Activated T-helper 17 cell treated with anti-CD3 and anti-CD28 coated beads, Interleukin-2, amount 50 U/mL, for 72 hours (primary cell): ENCODE measurements around the gene CCDC178. TPM values are rescaled to one million over a fixed set of nuclear protein-coding genes. Genes with fewer than 3 reads are reported as not detected.
"Not testable (repeated sequence)": the region's sequence is repeated elsewhere in the genome, so short reads cannot be mapped to it uniquely, and the experiment has no call there.

Source experiments
- ATAC-seq: fragments of 150-1000 bp; cut with Tn5 transposase; replicated peaks from 2 replicates; pipeline ENCODE4 v1.10.0; 2021; ENCODE audit warnings: mild to moderate bottlenecking, moderate library complexity
- H3K27ac Mint-ChIP-seq: one replicate; pipeline ENCODE4 v1.8.0; 2022; ENCODE audit warnings: mixed read lengths
- H3K27me3 Mint-ChIP-seq: one replicate; pipeline ENCODE4 v1.8.0; 2022; ENCODE audit warnings: mixed read lengths
- H3K36me3 Mint-ChIP-seq: one replicate; pipeline ENCODE4 v1.8.0; 2022; ENCODE audit warnings: low read depth, mild to moderate bottlenecking, mixed read lengths
- H3K4me1 Mint-ChIP-seq: one replicate; pipeline ENCODE4 v1.8.0; 2022; ENCODE audit warnings: mixed read lengths
- H3K4me3 Mint-ChIP-seq: one replicate; pipeline ENCODE4 v1.8.0; 2022; ENCODE audit warnings: mild to moderate bottlenecking, mixed read lengths
- H3K9me3 Mint-ChIP-seq: one replicate; pipeline ENCODE4 v1.8.0; 2022; ENCODE audit warnings: mixed read lengths
- total RNA-seq, 2 donors: library from RNA; stranded (reverse); gene quantifications; one replicate each; pipeline ENCODE4 v1.2.3, GENCODE V29; 2022

The CCDC178 gene
- total RNA-seq, 2 donors from 2014 or later = not detected

DNA sequence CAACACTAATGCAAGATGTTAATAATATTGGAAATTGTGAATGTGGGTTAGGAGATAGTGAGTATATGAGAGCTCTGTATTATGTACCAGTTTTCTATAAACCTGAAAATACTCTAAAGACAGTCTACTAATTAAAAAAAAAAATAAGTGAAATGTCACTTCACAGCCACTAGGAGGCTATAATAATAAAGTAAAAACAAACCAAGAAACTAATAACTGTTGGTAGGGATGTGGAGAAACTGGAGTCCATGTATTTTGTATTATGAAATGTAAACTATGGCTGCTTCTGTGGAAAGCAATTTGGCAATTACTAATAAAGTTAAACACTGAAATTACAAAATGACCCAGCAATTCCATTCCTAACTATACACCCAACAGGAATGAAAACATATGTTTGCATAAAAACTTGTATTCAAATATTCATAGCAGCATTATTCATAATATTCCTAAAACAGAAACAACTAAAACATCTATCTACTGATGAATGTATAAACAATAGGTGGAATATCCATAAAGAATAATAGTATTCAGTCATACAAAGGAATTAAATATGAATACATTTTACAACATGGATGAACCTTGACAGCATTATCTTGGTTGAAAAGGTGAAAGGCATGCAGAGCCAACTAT, 36.2 kb downstream of the CCDC178 start:
- Mint-ChIP-seq H3K27ac (no peak overlapping the region), H3K9me3 (peaks cover 3% of the 10 kb centered on the region), H3K4me3 (no peak overlapping the region), H3K36me3 (no peaks in the 10 kb centered on the region), H3K4me1 (no peaks in the 10 kb centered on the region), H3K27me3 (no peaks in the 10 kb centered on the region)
- ATAC-seq = no peak

DNA sequence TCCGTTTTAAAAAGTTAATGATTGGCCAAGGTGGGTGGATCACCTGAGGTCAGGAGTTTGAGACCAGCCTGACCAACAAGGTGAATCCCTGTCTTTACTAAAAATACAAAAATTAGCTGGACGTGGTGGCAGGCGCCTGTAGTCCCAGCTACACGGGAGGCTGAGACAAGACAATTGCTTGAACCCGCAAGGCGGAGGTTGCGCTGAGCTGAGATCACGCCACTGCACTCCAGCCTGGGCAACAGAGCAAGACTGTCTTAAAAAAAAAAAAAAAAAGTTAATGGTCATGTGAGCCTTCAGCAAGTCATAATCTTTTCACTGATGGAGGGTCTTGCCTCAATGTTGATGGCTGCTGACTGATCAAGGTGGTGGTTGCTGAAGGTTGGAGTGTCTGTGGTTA, 41.6 kb downstream of the CCDC178 start:
- H3K9me3 Mint-ChIP-seq, H3K4me1 Mint-ChIP-seq, ATAC-seq, H3K27ac Mint-ChIP-seq, H3K27me3 Mint-ChIP-seq, H3K4me3 Mint-ChIP-seq, H3K36me3 Mint-ChIP-seq: not testable (repeated sequence)

DNA sequence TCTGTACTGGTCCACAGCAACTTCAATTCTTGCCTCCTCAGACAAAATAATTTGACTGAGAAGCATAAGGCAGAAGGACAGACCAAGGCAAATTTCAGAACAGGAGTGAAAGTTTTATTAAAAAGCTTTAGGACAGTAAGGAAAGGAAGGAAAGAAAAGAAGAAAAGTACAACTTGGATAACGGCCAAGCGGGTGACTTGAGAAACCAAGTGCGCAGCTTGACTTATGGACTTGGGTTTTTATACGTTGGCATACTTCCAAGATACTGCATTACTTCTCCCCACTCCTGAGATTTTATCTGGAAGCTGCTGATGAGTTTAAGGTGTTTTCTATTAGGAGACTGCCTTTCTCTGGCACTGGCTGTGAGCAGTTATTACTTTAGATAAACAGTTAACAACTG, 64.7 kb downstream of the CCDC178 start:
- no peak overlapping the region for H3K27ac Mint-ChIP-seq
- peaks cover 4% of the 10 kb centered on the region for H3K9me3 Mint-ChIP-seq
- ATAC-seq = no peak
- no peaks in the 10 kb centered on the region for H3K4me1 Mint-ChIP-seq
- no peak overlapping the region for H3K4me3 Mint-ChIP-seq
- no peaks in the 10 kb centered on the region for H3K36me3 Mint-ChIP-seq
- no peaks in the 10 kb centered on the region for H3K27me3 Mint-ChIP-seq

DNA sequence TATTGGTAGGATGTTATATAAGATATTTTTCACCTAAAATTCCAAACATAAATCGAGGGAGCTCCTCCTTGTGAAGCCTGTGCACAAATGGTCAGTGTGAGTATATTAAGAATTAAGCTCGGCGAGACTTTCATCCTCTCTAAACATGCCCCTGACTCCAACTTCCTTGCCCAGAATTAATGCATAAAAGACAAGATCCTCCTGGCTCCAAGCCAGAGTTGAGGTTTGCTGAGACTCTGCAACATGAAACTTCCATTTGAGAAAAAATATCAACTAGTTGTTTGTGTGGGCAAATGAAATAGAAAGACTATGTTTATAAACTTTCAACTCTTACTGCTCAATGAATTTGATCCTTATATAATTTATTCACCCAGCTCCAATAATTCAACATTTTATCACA, 68.1 kb downstream of the CCDC178 start:
- Mint-ChIP-seq H3K27me3 (no peaks in the 10 kb centered on the region), H3K36me3 (no peaks in the 10 kb centered on the region), H3K27ac (no peak overlapping the region), H3K4me3 (no peak overlapping the region), H3K9me3 (no peaks in the 10 kb centered on the region), H3K4me1 (no peaks in the 10 kb centered on the region)
- ATAC-seq = no peak

DNA sequence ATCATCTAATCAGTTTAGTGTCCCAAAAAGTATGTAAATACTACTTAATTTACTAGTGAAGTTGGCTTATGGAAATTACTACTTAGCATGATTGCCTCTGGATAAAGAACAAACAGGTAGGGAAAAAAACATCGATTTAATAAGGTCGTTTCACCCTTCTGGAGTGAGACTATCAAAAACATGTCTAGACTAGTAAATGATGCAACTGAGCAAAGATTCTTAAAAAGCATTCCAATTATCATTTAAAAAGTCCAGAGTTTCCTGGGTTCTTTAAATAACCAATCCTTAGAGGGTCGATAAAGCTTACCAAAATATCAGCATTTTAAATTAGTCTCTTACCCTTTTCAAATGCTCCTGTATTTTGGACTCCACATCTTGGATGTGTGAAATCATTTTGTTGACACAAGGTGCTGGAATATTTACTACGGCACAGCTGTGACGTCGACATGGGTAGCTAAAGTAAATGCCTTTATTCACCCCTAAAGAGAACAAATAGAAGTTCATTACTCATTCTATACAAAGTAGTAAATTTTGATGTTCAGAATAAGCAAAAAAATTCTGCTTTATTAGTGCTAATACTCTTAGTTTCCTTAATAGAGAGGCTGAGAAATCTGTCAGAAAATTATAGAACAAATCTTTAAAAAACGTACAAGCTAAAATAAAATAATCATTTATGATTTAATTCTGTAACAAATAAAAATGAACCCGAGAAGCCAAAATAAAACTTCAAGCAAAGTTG, 70.6 kb downstream of the CCDC178 start:
- no peak overlapping the region for H3K27ac Mint-ChIP-seq
- no peak overlapping the region for H3K4me3 Mint-ChIP-seq
- no peaks in the 10 kb centered on the region for H3K36me3 Mint-ChIP-seq
- no peaks in the 10 kb centered on the region for H3K27me3 Mint-ChIP-seq
- no peaks in the 10 kb centered on the region for H3K9me3 Mint-ChIP-seq
- ATAC-seq = no peak
- H3K4me1 Mint-ChIP-seq = no peaks in the 10 kb centered on the region

DNA sequence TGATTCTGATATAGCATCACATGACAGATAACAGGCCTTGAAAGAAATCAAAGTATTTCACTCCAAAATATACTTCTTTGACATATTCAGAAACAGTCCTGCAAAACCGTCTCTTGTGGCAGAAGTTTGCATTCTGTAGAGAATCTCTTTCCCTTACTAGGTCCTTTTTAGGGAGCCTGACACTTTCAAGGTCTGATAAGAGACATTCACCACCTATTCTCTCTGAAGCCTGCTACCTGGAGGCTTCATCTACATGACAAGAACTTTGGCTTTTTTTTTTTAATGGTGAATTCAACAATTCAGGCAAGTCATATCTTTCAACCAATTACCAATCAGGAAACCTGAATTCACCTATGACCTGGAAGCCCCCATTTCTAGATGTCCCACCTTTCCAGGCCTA, 83.8 kb downstream of the CCDC178 start:
- ATAC-seq = no peak
- no peak overlapping the region for H3K27ac Mint-ChIP-seq
- no peaks in the 10 kb centered on the region for H3K36me3 Mint-ChIP-seq
- no peaks in the 10 kb centered on the region for H3K27me3 Mint-ChIP-seq
- no peaks in the 10 kb centered on the region for H3K4me1 Mint-ChIP-seq
- H3K9me3 Mint-ChIP-seq = peaks cover 6% of the 10 kb centered on the region
- no peak overlapping the region for H3K4me3 Mint-ChIP-seq

DNA sequence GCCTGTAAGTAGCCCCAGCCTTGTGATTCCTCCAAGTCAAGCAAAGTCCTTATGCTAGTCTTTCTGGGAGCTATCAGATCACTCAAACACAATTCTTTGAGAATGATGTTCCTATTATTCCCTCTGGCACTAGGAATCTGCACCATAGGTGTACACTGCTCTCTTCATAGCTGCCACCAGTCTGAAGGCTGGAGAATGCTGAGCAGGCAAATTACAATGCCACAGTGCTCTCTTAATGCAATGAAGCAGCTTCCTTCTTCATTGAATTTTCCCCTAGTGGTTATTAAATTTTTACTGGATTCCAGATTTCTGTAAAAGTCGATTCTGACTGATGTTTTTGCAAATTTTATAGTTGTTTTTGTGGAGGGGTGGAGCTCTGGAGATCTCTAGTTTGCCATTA, 84.8 kb downstream of the CCDC178 start:
- Mint-ChIP-seq H3K4me1 (no peaks in the 10 kb centered on the region), H3K9me3 (peaks cover 6% of the 10 kb centered on the region), H3K36me3 (no peaks in the 10 kb centered on the region), H3K4me3 (no peak overlapping the region), H3K27ac (no peak overlapping the region), H3K27me3 (no peaks in the 10 kb centered on the region)
- ATAC-seq = no peak

DNA sequence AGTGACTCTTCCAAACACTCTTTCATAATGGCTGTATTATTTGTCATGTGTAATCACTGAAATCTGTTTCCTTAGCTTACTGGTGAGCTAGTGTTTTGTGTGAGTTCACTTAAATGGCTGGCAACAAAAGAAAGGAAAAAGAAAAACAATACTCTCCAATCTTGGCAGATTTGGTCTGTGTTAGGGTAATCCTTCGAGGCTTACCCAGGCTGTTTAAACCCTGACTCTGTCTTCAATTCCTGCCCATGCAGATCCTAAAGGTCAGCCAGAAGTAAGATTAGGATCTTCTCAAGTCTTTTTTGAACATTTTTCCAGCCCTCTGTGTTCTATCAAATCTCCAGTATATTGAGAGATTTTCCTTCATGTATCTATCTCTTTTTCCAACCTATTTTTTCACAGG, 85.3 kb downstream of the CCDC178 start:
- no peaks in the 10 kb centered on the region for H3K4me1 Mint-ChIP-seq
- no peak for ATAC-seq

DNA sequence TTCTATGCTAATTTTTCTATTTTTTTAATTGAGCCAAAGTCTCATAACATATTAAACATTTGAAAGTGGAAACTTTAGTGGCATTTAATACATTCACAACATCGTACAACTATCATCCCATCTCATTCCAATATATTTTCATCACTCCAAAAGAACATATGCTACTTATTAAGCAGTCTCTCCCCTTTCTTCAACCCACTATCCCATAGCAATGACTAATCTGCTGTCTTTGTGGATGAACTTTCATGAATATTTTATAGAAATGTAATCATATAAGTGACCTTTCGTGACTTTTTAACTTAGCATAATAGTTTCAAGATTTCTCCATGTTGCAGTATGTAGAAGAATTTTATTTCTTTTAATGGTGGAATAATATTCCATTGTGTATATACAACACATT, 90.3 kb downstream of the CCDC178 start:
- no peaks in the 10 kb centered on the region for H3K36me3 Mint-ChIP-seq
- ATAC-seq = no peak
- H3K4me1 Mint-ChIP-seq = no peaks in the 10 kb centered on the region
- H3K9me3 Mint-ChIP-seq = peaks cover 2% of the 10 kb centered on the region
- no peak overlapping the region for H3K4me3 Mint-ChIP-seq
- no peaks in the 10 kb centered on the region for H3K27me3 Mint-ChIP-seq
- H3K27ac Mint-ChIP-seq = no peak overlapping the region

More for the DNA sequence above, 85.3 kb downstream of the CCDC178 start:
- Mint-ChIP-seq H3K36me3 (no peaks in the 10 kb centered on the region), H3K27me3 (no peaks in the 10 kb centered on the region), H3K27ac (no peak overlapping the region), H3K4me3 (no peak overlapping the region), H3K9me3 (peaks cover 6% of the 10 kb centered on the region)

DNA sequence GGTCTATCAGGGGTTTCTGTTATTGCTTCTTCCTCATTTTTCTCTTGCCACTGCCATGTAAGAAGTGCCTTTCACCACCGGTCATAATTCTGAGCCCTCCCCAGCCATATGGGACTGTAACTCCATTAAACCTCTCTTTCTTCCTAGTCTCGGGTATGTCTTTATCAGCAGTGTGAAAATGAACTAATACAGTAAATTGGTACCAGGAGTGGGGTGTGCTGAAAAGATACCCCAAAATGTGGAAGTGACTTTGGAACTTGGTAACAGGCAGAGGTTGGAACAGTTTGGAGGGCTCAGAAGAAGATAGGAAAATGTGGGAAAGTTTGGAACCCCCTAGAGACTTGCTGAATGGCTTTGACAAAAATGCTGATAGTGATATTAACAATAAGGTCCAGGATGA, 100.8 kb downstream of the CCDC178 start:
- peaks cover 13% of the 10 kb centered on the region for H3K9me3 Mint-ChIP-seq
- not testable (repeated sequence) for ATAC-seq, H3K27ac Mint-ChIP-seq, H3K36me3 Mint-ChIP-seq, H3K4me3 Mint-ChIP-seq, H3K27me3 Mint-ChIP-seq, H3K4me1 Mint-ChIP-seq

DNA sequence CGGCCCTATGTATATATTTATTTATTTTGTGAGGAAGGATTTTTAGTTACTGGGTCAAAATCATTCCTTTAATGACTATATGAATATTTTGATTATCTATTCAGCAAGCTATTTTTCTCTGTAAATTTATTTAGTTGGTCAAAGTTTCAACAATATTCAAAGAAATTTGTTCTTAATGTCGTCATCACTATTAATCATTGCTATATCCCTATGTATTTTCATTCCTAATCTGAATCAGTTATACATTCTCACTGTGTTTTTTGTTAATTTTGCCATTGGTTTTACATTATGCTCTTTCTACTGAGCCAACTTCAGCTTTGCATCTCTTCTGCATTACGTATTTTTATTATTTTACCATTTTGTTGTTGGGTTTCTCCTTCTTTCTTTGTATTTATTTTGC, 105.7 kb downstream of the CCDC178 start:
- no peaks in the 10 kb centered on the region for H3K36me3 Mint-ChIP-seq

DNA sequence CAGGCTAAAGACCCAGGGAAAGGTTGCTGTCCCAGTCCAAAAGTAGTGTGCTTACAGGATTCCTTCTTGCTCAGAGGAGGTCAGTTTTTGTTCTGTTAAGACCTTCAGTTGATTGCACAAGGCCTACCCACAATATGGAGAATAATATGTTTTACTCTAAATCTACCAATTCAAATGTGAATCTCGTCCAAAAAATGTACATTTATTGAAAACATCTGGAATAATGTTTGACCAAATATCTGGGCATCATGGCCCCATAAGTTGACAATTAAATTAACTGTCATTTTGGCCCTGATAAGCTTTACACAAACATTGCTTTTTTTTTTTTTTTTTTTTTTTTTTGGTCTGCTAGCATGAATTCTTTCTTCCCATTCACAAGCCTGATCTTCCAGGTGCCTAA, 109.8 kb downstream of the CCDC178 start:
- Mint-ChIP-seq H3K9me3 (peaks cover 10% of the 10 kb centered on the region), H3K36me3 (no peaks in the 10 kb centered on the region), H3K4me1 (no peaks in the 10 kb centered on the region), H3K27me3 (no peaks in the 10 kb centered on the region), H3K27ac (no peak overlapping the region), H3K4me3 (no peak overlapping the region)
- ATAC-seq = no peak

More for the DNA sequence above, 105.7 kb downstream of the CCDC178 start:
- Mint-ChIP-seq H3K27ac (no peak overlapping the region), H3K4me3 (no peak overlapping the region), H3K4me1 (no peaks in the 10 kb centered on the region), H3K9me3 (peaks cover 19% of the 10 kb centered on the region), H3K27me3 (no peaks in the 10 kb centered on the region)
- ATAC-seq = no peak

DNA sequence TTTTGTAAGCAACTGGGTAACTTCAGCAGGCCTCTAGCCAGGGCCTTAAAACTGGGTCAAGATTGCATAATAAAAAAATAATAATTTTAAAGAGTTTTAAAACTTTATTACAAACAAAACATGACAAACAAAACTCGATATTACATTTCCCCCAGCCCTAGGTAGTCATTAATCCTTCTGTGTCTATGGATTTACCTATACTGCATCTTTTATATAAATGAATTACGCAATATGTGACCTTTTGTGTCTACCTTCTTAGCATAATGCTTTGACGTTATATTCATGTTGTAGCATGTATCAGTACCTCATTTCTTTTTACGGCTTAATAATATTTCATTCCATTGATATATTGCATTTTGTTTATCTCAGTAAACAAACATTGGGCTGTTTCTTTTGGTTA, 113.5 kb downstream of the CCDC178 start:
- H3K9me3 Mint-ChIP-seq = peaks cover 12% of the 10 kb centered on the region
- no peak for ATAC-seq
- no peak overlapping the region for H3K4me3 Mint-ChIP-seq
- H3K27me3 Mint-ChIP-seq = no peaks in the 10 kb centered on the region
- no peaks in the 10 kb centered on the region for H3K36me3 Mint-ChIP-seq
- no peaks in the 10 kb centered on the region for H3K4me1 Mint-ChIP-seq
- no peak overlapping the region for H3K27ac Mint-ChIP-seq

DNA sequence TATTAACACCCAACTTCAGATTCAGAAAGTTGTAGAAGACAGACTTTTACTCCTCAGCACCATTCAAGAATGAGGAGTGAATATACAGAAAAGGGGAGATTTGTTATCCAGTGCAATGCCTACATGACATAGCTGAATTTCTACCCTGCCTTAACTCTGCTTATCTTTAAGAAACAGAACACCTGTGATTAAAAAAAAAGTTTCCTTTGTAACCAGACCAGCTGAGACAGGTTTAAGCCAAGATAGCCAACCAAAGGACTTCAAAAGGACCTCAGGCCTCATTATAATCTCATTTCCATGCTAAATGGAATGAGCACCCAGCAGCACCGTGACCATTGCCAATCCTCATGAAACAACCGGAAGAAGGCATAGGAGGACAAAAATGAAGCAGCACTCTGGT, 122.9 kb downstream of the CCDC178 start:
- H3K27ac Mint-ChIP-seq = no peak overlapping the region
- ATAC-seq = no peak
- no peaks in the 10 kb centered on the region for H3K27me3 Mint-ChIP-seq

DNA sequence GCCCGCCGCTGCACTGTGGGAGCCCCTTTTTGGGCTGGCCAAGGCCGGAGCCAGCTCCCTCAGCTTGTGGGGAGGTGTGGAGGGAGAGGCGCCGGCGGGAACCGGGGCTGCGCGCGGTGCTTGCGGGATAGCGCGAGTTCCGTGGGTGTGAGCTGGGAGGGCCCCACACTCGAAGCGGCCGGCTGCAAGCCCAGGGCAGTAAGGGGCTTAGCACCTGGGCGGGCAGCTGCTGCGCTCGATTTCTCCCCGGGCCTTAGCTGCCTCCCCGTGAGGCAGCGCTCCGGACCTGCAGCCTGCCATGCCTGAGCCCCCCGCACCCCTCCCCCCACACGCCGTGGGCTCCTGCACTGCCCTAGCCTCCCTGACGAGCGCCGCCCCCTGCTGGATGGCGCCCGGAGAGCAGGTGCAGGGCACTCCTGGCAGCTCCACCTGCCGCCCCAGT, 124.4 kb downstream of the CCDC178 start:
- H3K9me3 Mint-ChIP-seq = peaks cover 9% of the 10 kb centered on the region
- no peak overlapping the region for H3K4me3 Mint-ChIP-seq
- H3K36me3 Mint-ChIP-seq = no peaks in the 10 kb centered on the region
- no peak overlapping the region for H3K27ac Mint-ChIP-seq
- no peaks in the 10 kb centered on the region for H3K4me1 Mint-ChIP-seq
- no peak for ATAC-seq
- no peaks in the 10 kb centered on the region for H3K27me3 Mint-ChIP-seq

More for the DNA sequence above, 122.9 kb downstream of the CCDC178 start:
- no peaks in the 10 kb centered on the region for H3K4me1 Mint-ChIP-seq
- H3K36me3 Mint-ChIP-seq = no peaks in the 10 kb centered on the region
- H3K4me3 Mint-ChIP-seq = no peak overlapping the region
- H3K9me3 Mint-ChIP-seq = peaks cover 9% of the 10 kb centered on the region
